ENCODE data around the gene OIT3. TPM values are rescaled to one million over a fixed set of nuclear protein-coding genes. Genes with fewer than 3 reads are reported as not detected.
"Not testable (repeated sequence)": the region's sequence is repeated elsewhere in the genome, so short reads cannot be mapped to it uniquely, and the experiment has no call there.

The OIT3 gene
- total RNA-seq, 2 donors from 2014 or later = not detected

GRCh38 chr10:72917201-72917600 is 23.7 kb downstream of the OIT3 start:
- H3K36me3 Mint-ChIP-seq (ENCODE audit: low read depth); ATAC-seq (replicated peaks); H3K27ac Mint-ChIP-seq; H3K4me1 Mint-ChIP-seq; H3K4me3 Mint-ChIP-seq: not testable (repeated sequence)
- Mint-ChIP-seq H3K9me3 (peaks cover 11% of the 10 kb centered on the region), H3K27me3 (peaks cover 18% of the 10 kb centered on the region)

- ATAC-seq (replicated peaks); H3K4me1 Mint-ChIP-seq; H3K27ac Mint-ChIP-seq; H3K4me3 Mint-ChIP-seq; H3K36me3 Mint-ChIP-seq (ENCODE audit: low read depth): not testable (repeated sequence)
- Mint-ChIP-seq H3K27me3 (peaks cover 22% of the 10 kb centered on the region), H3K9me3 (peaks cover 15% of the 10 kb centered on the region)
Measured at GRCh38 chr10:72917803-72918332, 24.3 kb downstream of the OIT3 start.

DNA sequence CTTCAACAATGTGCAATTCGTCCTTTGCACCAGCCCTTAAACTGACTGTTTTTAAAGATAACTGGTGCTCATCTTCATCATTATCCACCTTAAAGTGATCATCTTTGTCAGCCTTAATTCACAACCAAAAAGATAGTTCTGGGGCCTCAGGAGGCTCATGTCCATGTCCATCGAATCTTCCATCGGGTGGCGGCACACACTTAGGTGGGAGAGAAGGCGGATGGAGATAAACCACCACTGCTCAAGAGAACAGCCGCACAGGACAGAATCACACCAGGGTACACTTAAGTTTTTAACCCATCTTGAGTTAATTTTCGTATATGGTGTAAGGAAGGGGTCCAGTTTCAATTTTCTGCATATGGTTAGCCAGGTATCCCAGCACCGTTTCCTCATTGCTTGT is 24.8 kb downstream of the OIT3 start:
- Mint-ChIP-seq H3K9me3 (peaks cover 15% of the 10 kb centered on the region), H3K27me3 (peaks cover 22% of the 10 kb centered on the region), H3K4me1 (no peaks in the 10 kb centered on the region), H3K4me3 (no peak overlapping the region), H3K36me3 (ENCODE audit: low read depth) (no peaks in the 10 kb centered on the region), H3K27ac (no peak overlapping the region)
- no peak for ATAC-seq (replicated peaks)

- not testable (repeated sequence) for H3K27ac Mint-ChIP-seq; H3K4me3 Mint-ChIP-seq; H3K4me1 Mint-ChIP-seq; ATAC-seq (replicated peaks); H3K36me3 Mint-ChIP-seq (ENCODE audit: low read depth)
- Mint-ChIP-seq H3K27me3 (peaks cover 29% of the 10 kb centered on the region), H3K9me3 (peaks cover 15% of the 10 kb centered on the region)
Measured at GRCh38 chr10:72921147-72921683, 27.7 kb downstream of the OIT3 start.

- no peaks in the 10 kb centered on the region for H3K4me1 Mint-ChIP-seq
- H3K4me3 Mint-ChIP-seq = no peak overlapping the region
- no peak for ATAC-seq (replicated peaks)
- H3K27ac Mint-ChIP-seq = no peak overlapping the region
- H3K27me3 Mint-ChIP-seq = peaks cover 22% of the 10 kb centered on the region
- H3K36me3 Mint-ChIP-seq (ENCODE audit: low read depth) = no peaks in the 10 kb centered on the region
- H3K9me3 Mint-ChIP-seq = peaks cover 15% of the 10 kb centered on the region
Measured at GRCh38 chr10:72924351-72924750, 30.8 kb downstream of the OIT3 start.

DNA sequence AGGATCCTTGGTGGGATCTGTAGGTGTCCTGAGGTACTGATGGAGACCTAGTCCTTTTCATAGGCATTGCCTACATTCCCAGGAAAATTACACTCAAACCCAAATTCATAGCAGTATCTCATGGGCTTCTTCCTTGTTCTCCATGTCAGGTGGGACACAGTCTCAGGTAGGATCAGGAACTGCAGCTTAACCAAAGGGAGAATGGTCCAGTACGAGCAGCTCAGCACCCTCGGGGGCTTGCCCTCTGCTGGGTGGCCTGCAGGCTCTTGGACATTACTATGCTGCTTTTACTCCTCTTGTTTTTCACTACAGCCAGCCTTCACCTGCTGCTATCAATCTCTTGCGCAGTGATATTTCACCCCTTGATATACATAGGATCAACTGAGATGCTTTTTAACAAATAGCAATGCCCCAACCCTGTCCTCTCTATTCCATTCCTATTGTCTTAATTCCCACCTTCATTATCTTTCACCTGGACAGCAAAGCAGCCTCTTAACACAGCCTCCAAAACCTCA is 32.5 kb downstream of the OIT3 start:
- Mint-ChIP-seq H3K4me1 (no peaks in the 10 kb centered on the region), H3K27me3 (peaks cover 14% of the 10 kb centered on the region), H3K9me3 (peaks cover 8% of the 10 kb centered on the region), H3K27ac (no peak overlapping the region), H3K36me3 (ENCODE audit: low read depth) (no peaks in the 10 kb centered on the region), H3K4me3 (no peak overlapping the region)
- ATAC-seq (replicated peaks) = no peak

- Mint-ChIP-seq H3K9me3 (peaks cover under 1% of the 10 kb centered on the region), H3K4me1 (no peaks in the 10 kb centered on the region), H3K27ac (no peak overlapping the region), H3K36me3 (ENCODE audit: low read depth) (no peaks in the 10 kb centered on the region), H3K4me3 (no peak overlapping the region), H3K27me3 (peaks cover 8% of the 10 kb centered on the region)
- no peak for ATAC-seq (replicated peaks)
Measured at GRCh38 chr10:72927485-72927884, 33.9 kb downstream of the OIT3 start.

DNA sequence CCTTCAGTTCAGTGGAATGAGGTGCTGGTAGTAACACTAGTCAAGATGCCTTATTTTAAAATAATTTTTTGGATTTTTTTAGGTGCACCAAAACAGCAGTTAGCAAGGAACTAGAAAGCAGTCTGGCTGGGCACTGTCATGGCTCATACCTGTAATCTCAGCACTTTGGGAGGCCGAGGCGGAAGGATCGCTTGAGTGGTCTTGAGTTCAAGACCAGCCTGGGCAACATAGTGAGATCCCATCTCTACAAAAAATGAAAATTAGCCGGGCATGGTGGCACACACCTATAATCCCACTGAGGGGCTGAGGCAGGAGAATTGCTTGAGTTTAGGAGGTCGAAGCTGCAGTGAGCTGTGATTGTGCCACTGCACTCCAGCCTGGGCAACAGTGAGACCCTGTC is 35.3 kb downstream of the OIT3 start:
- H3K9me3 Mint-ChIP-seq = no peaks in the 10 kb centered on the region
- no peak overlapping the region for H3K4me3 Mint-ChIP-seq
- ATAC-seq (replicated peaks) = no peak
- H3K4me1 Mint-ChIP-seq = no peaks in the 10 kb centered on the region
- no peaks in the 10 kb centered on the region for H3K36me3 Mint-ChIP-seq (ENCODE audit: low read depth)
- H3K27ac Mint-ChIP-seq = no peak overlapping the region
- H3K27me3 Mint-ChIP-seq = peaks cover 7% of the 10 kb centered on the region

- no peak overlapping the region for H3K27ac Mint-ChIP-seq
- no peaks in the 10 kb centered on the region for H3K4me1 Mint-ChIP-seq
- peaks cover 1% of the 10 kb centered on the region for H3K27me3 Mint-ChIP-seq
Measured at GRCh38 chr10:72930276-72930675, 36.7 kb downstream of the OIT3 start.

GRCh38 chr10:72932259-72933015 is 38.9 kb downstream of the OIT3 start:
- Mint-ChIP-seq H3K27ac (no peak overlapping the region), H3K9me3 (no peaks in the 10 kb centered on the region), H3K27me3 (peaks cover 12% of the 10 kb centered on the region), H3K36me3 (ENCODE audit: low read depth) (no peaks in the 10 kb centered on the region), H3K4me1 (no peaks in the 10 kb centered on the region), H3K4me3 (no peak overlapping the region)
- no peak for ATAC-seq (replicated peaks)

More at GRCh38 chr10:72930276-72930675, 36.7 kb downstream of the OIT3 start:
- H3K4me3 Mint-ChIP-seq = no peak overlapping the region
- no peaks in the 10 kb centered on the region for H3K36me3 Mint-ChIP-seq (ENCODE audit: low read depth)
- ATAC-seq (replicated peaks) = no peak
- no peaks in the 10 kb centered on the region for H3K9me3 Mint-ChIP-seq

DNA sequence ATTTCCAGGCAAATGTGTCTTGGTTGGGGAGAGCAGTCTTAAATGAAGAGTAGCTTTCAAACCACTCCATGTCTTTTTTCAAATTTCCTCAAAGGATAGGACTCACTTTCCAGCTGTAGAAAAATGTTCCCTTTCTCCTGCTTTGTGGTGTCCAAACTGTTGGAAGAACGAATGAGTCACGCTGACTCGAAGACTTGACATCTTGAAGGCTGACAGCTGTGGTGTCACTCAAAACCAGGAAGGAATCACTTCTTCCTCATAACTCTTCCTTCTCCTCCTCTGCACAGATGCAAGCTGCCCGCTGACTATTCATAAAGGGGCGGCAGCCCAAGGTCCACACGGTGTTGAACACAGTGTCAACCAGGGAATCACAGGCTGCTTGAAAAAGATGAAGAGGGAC is 41.8 kb downstream of the OIT3 start:
- no peak overlapping the region for H3K4me3 Mint-ChIP-seq

GRCh38 chr10:72943498-72944234 is 50.1 kb downstream of the OIT3 start:
- Mint-ChIP-seq H3K9me3 (no peaks in the 10 kb centered on the region), H3K4me3 (no peak overlapping the region), H3K36me3 (ENCODE audit: low read depth) (no peaks in the 10 kb centered on the region), H3K4me1 (peaks cover 11% of the 10 kb centered on the region), H3K27me3 (peaks cover 10% of the 10 kb centered on the region), H3K27ac (no peak overlapping the region)
- no peak for ATAC-seq (replicated peaks)

More for the DNA sequence above, 41.8 kb downstream of the OIT3 start:
- ATAC-seq (replicated peaks) = no peak
- Mint-ChIP-seq H3K27ac (no peak overlapping the region), H3K36me3 (ENCODE audit: low read depth) (no peaks in the 10 kb centered on the region), H3K27me3 (peaks cover 15% of the 10 kb centered on the region), H3K9me3 (no peaks in the 10 kb centered on the region), H3K4me1 (no peaks in the 10 kb centered on the region)

DNA sequence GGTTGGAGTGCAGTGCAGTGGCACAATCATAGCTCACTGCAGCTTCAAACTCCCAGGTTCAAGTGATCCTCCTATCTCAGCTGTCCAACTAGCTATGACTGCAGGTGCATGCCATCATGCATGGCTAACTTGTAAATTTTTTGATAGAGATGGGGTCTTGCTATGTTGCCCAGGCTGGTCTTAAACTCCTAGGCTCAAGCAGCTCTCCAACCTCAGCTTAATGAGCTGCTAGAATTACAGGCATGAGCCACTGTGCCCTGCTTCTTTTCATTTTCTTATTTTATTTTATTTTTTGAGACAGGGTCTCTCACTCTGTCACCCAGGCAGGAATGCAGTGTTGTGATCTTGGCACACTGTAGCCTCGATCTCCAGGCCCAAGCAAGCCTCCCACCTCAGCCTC is 53.4 kb downstream of the OIT3 start:
- Mint-ChIP-seq H3K9me3 (no peaks in the 10 kb centered on the region), H3K4me3 (no peak overlapping the region), H3K36me3 (ENCODE audit: low read depth) (no peaks in the 10 kb centered on the region), H3K27me3 (peaks cover 12% of the 10 kb centered on the region), H3K27ac (no peak overlapping the region), H3K4me1 (peaks cover 2% of the 10 kb centered on the region)
- ATAC-seq (replicated peaks) = no peak

DNA sequence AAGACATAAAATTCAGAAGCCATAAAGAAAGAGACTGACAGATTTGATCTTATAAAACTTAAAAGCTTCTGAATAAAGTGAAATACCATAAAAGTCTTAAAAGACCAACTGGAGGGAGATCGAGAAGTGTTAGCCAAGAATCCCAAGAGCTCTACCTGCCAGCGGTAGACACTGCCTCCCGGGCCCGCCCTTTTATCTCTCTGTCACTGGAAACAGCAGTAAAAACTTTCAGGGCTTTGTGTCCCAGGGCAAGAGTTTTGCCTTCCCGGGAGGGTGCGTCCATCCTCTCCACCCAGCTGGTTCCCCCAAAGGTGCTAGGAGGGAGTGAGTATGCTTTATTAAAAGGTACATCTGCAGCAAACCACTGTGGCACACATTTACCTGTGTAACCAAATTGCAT is 55.2 kb downstream of the OIT3 start:
- no peaks in the 10 kb centered on the region for H3K36me3 Mint-ChIP-seq (ENCODE audit: low read depth)

More for the DNA sequence above, 55.2 kb downstream of the OIT3 start:
- Mint-ChIP-seq H3K27ac (no peak overlapping the region), H3K4me1 (no peaks in the 10 kb centered on the region), H3K9me3 (no peaks in the 10 kb centered on the region), H3K4me3 (no peak overlapping the region), H3K27me3 (peaks cover 12% of the 10 kb centered on the region)
- ATAC-seq (replicated peaks) = no peak

All from activated T-helper 17 cell treated with anti-CD3 and anti-CD28 coated beads, Interleukin-2, amount 50 U/mL, for 72 hours (primary cell).